Suprapubic skin (tissue), 4 donors: ENCODE measurements around the gene PTK7. TPM values are rescaled to one million over a fixed set of nuclear protein-coding genes. Genes with fewer than 3 reads are reported as not detected.

Source experiments
- DNase-seq, 2 donors: peaks; one replicate each; pipeline ENCODE4 v3.0.0-alpha.2; 2019; ENCODE audit warnings: low spot score in 2 of 2
- H3K27ac ChIP-seq: fragments of 200-600 bp; sonication (generic); one replicate; pipeline ENCODE4 v1.5.1; 2019
- H3K27me3 ChIP-seq: fragments of 200-600 bp; sonication (generic); one replicate; pipeline ENCODE4 v1.5.1; 2019
- H3K36me3 ChIP-seq: fragments of 200-600 bp; sonication (generic); one replicate; pipeline ENCODE4 v1.5.1; 2019
- H3K4me1 ChIP-seq: fragments of 200-600 bp; sonication (generic); one replicate; pipeline ENCODE4 v1.5.1; 2019
- H3K4me3 ChIP-seq: fragments of 200-600 bp; sonication (generic); one replicate; pipeline ENCODE4 v1.5.1; 2019; ENCODE audit warnings: mild to moderate bottlenecking
- H3K9me3 ChIP-seq: fragments of 200-600 bp; sonication (generic); one replicate; pipeline ENCODE4 v1.5.1; 2019
- CTCF ChIP-seq, 2 donors: fragments of 200-600 bp in 1 of 2; fragments of 450-650 bp in 1 of 2; sonication (generic) in 1 of 2; IDR thresholded peaks; one replicate each; pipeline ENCODE4 v1.5.1; 2016 to 2019; ENCODE audit warnings: antibody characterized with exemption in 2 of 2, mild to moderate bottlenecking in 1 of 2, moderate library complexity in 1 of 2
- EP300 ChIP-seq: sonication (generic); formaldehyde crosslinking; IDR thresholded peaks from one replicate; pipeline ENCODE4 v1.6.1; 2017; ENCODE audit warnings: antibody characterized with exemption
- POLR2A ChIP-seq, 2 donors: fragments of 450-650 bp; IDR thresholded peaks; one replicate each; pipeline ENCODE4 v1.6.1; 2017; ENCODE audit warnings: antibody characterized with exemption in 2 of 2, mild to moderate bottlenecking in 2 of 2, moderate library complexity in 2 of 2
- POLR2AphosphoS5 ChIP-seq, 3 donors: sonication (generic); formaldehyde crosslinking; IDR thresholded peaks; one replicate each; pipeline ENCODE4 v1.6.1; 2017; ENCODE audit warnings: antibody characterized with exemption in 3 of 3
- WGBS: methylation state at CpG from one replicate; pipeline ENCODE4 v1.1.5; 2018; 5-methylcytosine and 5-hydroxymethylcytosine counted together
- total RNA-seq, 4 donors: library from RNA; depleted of rRNA; stranded (reverse); fragments of >200 nt; gene quantifications; one replicate each; pipeline ENCODE4 v1.1.0, GENCODE V29; 2016

PTK7 gene
- total RNA-seq, 4 donors from 2014 or later = 50.4 to 71.3 (median 66.3) TPM

DNA sequence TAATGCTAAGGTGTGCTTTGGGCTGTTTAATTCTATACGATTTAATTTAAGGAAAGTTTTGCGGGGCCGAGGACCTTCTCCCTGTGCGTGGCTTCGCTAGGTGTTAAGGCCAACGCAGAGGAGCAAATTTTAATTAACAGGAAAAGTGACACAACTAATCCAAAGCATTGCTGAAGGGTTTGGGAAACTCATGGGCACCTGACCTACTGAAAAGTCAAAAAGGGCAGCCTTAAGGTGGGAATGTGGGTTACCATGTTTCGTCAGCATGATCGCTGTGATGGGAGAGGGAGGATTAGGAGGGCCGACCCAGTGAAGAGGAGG, 105.5 kb downstream of the PTK7 start:
- Histone ChIP-seq H3K9me3 (no peaks in the 10 kb centered on the region), H3K27ac (peak overlapping the region; percentile 81), H3K36me3 (peaks cover 41% of the 10 kb centered on the region), H3K4me1 (peaks cover 54% of the 10 kb centered on the region), H3K4me3 (peak overlapping the region; percentile 79), H3K27me3 (no peaks in the 10 kb centered on the region)
- DNase-seq = no peak
- 45% methylated on average over 9 of the region's 9 CpGs for WGBS
- TF ChIP-seq CTCF (IDR thresholded peaks at IDR 0.05) (no peak), POLR2AphosphoS5 (IDR thresholded peaks at IDR 0.05) (no peak), EP300 (no peak), POLR2A (IDR thresholded peaks at IDR 0.05) (no peak)

DNA sequence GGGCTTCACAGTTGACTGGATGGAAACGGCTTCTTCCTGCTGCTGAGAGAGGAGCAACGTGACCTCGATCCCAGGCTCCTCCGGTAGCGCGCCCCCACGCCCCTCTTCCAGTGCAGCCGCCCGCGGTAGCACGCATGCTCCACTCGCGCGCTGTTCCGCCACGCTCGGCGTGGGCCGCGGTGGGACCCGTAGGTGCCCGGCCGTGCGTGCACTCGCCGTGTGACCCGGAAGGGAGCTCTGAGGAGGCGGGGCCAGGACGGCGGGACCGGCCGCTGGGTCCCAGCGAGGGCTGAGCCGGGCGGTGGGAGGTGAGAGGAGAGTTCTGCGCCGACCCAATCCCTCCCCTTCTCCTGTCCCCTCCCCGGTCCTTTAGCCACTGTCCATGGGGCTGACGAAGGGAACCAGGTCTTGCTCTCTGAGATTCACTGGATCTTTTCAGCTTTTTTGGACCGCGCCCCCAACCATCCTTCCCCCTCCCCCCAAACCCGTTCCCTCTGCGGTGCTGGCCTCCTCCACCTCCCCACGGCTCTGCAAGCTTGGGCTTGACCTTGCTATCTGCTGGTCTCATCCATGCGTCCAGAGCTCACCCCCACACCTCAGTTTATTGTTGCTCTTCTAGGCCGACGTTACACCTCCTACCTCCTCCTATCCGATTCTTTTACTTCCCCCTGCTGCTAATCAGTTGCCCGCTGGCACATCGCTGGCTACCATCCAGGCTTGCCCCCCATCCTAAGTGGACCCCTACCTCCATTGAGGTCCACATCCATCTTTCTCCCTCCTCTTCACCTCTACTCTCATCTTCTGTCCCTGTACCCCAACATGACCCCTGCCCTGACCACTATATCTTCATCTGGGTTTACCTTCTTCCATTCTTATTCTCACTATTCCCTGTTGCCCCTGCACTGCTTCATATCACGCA, 106.1 kb downstream of the PTK7 start, which contains the start of gene CUL9:
CUL9 (plus strand) TSS at position 255 of the 919 bp plus-strand sequence. CDS start 2,115 bp downstream, outside the sequence.
- TF ChIP-seq POLR2AphosphoS5 (IDR thresholded peaks at IDR 0.05) (peak in 2 of 3 donors; percentile 74 to 97), POLR2A (IDR thresholded peaks at IDR 0.05) (peak in 1 of 2 donors; percentile 45), EP300 (no peak), CTCF (IDR thresholded peaks at IDR 0.05) (no peak)
- 2% methylated on average over 23 of the region's 51 CpGs for WGBS

GRCh38 chr6:43183441-43183840, 107.3 kb downstream of the PTK7 start:
- WGBS = 94% methylated on average over 4 of the region's 4 CpGs
- no peak overlapping the region for H3K27ac ChIP-seq
- H3K4me3 ChIP-seq = no peak overlapping the region
- no peak for TF ChIP-seq EP300
- TF ChIP-seq POLR2AphosphoS5 (IDR thresholded peaks at IDR 0.05) = no peak
- TF ChIP-seq POLR2A (IDR thresholded peaks at IDR 0.05) = no peak
- no peak for TF ChIP-seq CTCF (IDR thresholded peaks at IDR 0.05)
- no peak for DNase-seq
- no peaks in the 10 kb centered on the region for H3K27me3 ChIP-seq
- no peaks in the 10 kb centered on the region for H3K9me3 ChIP-seq
- peaks cover 47% of the 10 kb centered on the region for H3K36me3 ChIP-seq
- H3K4me1 ChIP-seq = peaks cover 67% of the 10 kb centered on the region

More for the DNA sequence above, 106.1 kb downstream of the PTK7 start, which contains the start of gene CUL9:
- DNase-seq = peak; percentile 91
- Histone ChIP-seq H3K4me3 (peak within 1 kb of the TSS; percentile 79), H3K27me3 (no peaks in the 10 kb centered on the region), H3K4me1 (peaks cover 59% of the 10 kb centered on the region), H3K27ac (peak within 1 kb of the TSS; percentile 81), H3K36me3 (peaks cover 43% of the 10 kb centered on the region), H3K9me3 (no peaks in the 10 kb centered on the region)

GRCh38 chr6:43184268-43184985, 108.3 kb downstream of the PTK7 start:
- no peaks in the 10 kb centered on the region for H3K9me3 ChIP-seq
- H3K27me3 ChIP-seq = no peaks in the 10 kb centered on the region
- H3K4me1 ChIP-seq = peaks cover 67% of the 10 kb centered on the region
- H3K27ac ChIP-seq = no peak overlapping the region
- peaks cover 47% of the 10 kb centered on the region for H3K36me3 ChIP-seq
- TF ChIP-seq CTCF (IDR thresholded peaks at IDR 0.05) (no peak), EP300 (no peak), POLR2AphosphoS5 (IDR thresholded peaks at IDR 0.05) (no peak), POLR2A (IDR thresholded peaks at IDR 0.05) (no peak)
- H3K4me3 ChIP-seq = no peak overlapping the region
- WGBS = 75% methylated on average over 20 of the region's 21 CpGs
- DNase-seq = peak in 1 of 2 donors; percentile 60
